K562 (cell line): Measurements from ENCODE around the gene SIRT5.

ENCODE experiments used
- ATF2 ChIP-seq: sonication (generic); formaldehyde crosslinking; IDR thresholded peaks from 2 replicates; pipeline ENCODE4 v1.8.1; 2022; ENCODE audit warnings: missing genetic modification reagents
- CHD4 ChIP-seq: fragments of 200-600 bp; sonication (generic); IDR thresholded peaks from 3 replicates; pipeline ENCODE4 v1.6.1; 2012; ENCODE audit warnings: low read depth, mild to moderate bottlenecking, mixed read lengths, low read length, inconsistent platforms; ENCODE audit not compliant: insufficient read depth, insufficient replicate concordance, poor library complexity, severe bottlenecking
- CTCF ChIP-seq, 3 experiments: IDR thresholded peaks in 2 of 3; conservative IDR thresholded peaks in 1 of 3; 2 replicates each; pipeline ENCODE4 v1.5.1; 2011 to 2012; ENCODE audit warnings: low read length in 3 of 3, mild to moderate bottlenecking in 3 of 3, control low read depth in 2 of 3, improper control_type of control experiment in 1 of 3, inconsistent platforms in 1 of 3, low read depth in 1 of 3, mixed read lengths in 1 of 3, moderate library complexity in 1 of 3; ENCODE audit not compliant: insufficient read depth in 2 of 3
- EP300 ChIP-seq: IDR thresholded peaks from 2 replicates; pipeline ENCODE4 v1.6.1; 2012; ENCODE audit warnings: low read length, improper control_type of control experiment
- ETV6 ChIP-seq, 3 experiments: fragments of 150-350 bp in 1 of 3; sonication (generic) in 1 of 3; formaldehyde crosslinking in 1 of 3; IDR thresholded peaks; 2 replicates each; pipeline versions ENCODE4 v1.6.1 to v1.8.0; 2014 to 2022; ENCODE audit warnings: borderline replicate concordance in 2 of 3, low read depth in 2 of 3, antibody characterized with exemption in 1 of 3, low read length in 1 of 3, mild to moderate bottlenecking in 1 of 3, missing genetic modification reagents in 1 of 3
- GTF2F1 ChIP-seq: IDR thresholded peaks from 2 replicates; pipeline ENCODE4 v1.6.1; 2011; ENCODE audit warnings: low read depth, low read length, improper control_type of control experiment
- RCOR1 ChIP-seq, 2 experiments: IDR thresholded peaks; 2 replicates each; pipeline ENCODE4 v1.6.1; 2012; ENCODE audit warnings: low read depth in 2 of 2, low read length in 2 of 2, borderline replicate concordance in 1 of 2, improper control_type of control experiment in 1 of 2
- YY1 ChIP-seq, 3 experiments: IDR thresholded peaks; 2 replicates each; pipeline ENCODE4 v1.6.1; 2011; ENCODE audit warnings: low read length in 2 of 3, mild to moderate bottlenecking in 2 of 3, moderate library complexity in 2 of 3, borderline replicate concordance in 1 of 3, control low read depth in 1 of 3, low read depth in 1 of 3; ENCODE audit not compliant: insufficient read depth in 3 of 3, insufficient replicate concordance in 2 of 3, control insufficient read depth in 1 of 3, insufficient read length in 1 of 3; ENCODE audit errors: extremely low read depth in 1 of 3

DNA sequence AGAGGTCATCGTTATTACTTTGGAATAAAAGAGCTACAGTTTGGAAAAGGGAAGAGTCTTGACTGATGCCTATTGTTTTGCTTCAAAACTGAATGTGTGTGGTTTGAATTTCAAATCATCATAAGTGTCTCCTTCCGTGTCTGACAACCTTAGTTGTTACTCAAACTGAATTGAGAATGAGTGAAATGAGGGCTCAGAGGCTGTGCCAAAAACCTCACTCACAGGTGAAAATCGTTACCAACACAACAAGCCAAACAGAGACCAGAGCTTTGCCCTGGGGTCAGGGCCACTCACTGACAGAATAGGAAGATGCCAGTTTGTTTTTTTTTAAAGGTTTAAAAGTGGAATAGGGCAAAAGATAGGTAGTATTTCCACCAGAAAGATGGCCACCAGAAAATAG, 15.2 kb upstream of the SIRT5 start:
- TF ChIP-seq YY1 (IDR thresholded peaks at IDR 0.05; ENCODE audit: borderline replicate concordance in 1 of 3, control insufficient read depth in 1 of 3, extremely low read depth in 1 of 3, insufficient read depth in 3 of 3, insufficient read length in 1 of 3, insufficient replicate concordance in 2 of 3, low read depth in 1 of 3, low read length in 2 of 3), result no peak
- no peak for TF ChIP-seq GTF2F1
- no peak for TF ChIP-seq CHD4
- no peak for TF ChIP-seq RCOR1 (IDR thresholded peaks at IDR 0.05; ENCODE audit: borderline replicate concordance in 1 of 2, low read depth in 2 of 2, low read length in 2 of 2)
- no peak for TF ChIP-seq ATF2 (CRISPR knock-in tag)
- TF ChIP-seq CTCF (IDR thresholded peaks at IDR 0.05 in 2 of 3, conservative IDR thresholded peaks at IDR 0.05 in 1 of 3; ENCODE audit: insufficient read depth in 2 of 3, low read depth in 1 of 3, low read length in 3 of 3), result no peak
- TF ChIP-seq EP300, result no peak
- TF ChIP-seq ETV6 (IDR thresholded peaks at IDR 0.05; ENCODE audit: borderline replicate concordance in 1 of 2, low read depth in 2 of 2, low read length in 1 of 2), result no peak
- TF ChIP-seq ETV6 (CRISPR knock-in tag; IDR thresholded peaks at IDR 0.05; ENCODE audit: borderline replicate concordance), result no peak
